Bronchial epithelial cell (primary cell): ENCODE data around the gene PAGR1. TPM values are rescaled to one million over a fixed set of nuclear protein-coding genes. Genes with fewer than 3 reads are reported as not detected.

Experiments
- DNase-seq: peaks from one replicate; pipeline ENCODE4 v3.0.0-alpha.2; 2010; ENCODE audit warnings: low read depth
- FAIRE-seq: peaks from 2 replicates; lab custom pipeline; 2011; peaks lifted over from hg19 to GRCh38; lab: Jason Lieb, UNC
- H3K27me3 ChIP-seq: 2 replicates; pipeline ENCODE4 v1.5.1; 2011; ENCODE audit warnings: low read length; ENCODE audit not compliant: control insufficient read depth, insufficient read depth
- H3K36me3 ChIP-seq: 2 replicates; pipeline ENCODE4 v1.5.1; 2011; ENCODE audit warnings: low read length; ENCODE audit not compliant: control insufficient read depth, insufficient read depth
- H3K4me3 ChIP-seq: 2 replicates; pipeline ENCODE4 v1.5.1; 2011; ENCODE audit warnings: mild to moderate bottlenecking, low read depth, low read length, control low read depth
- CTCF ChIP-seq: IDR thresholded peaks from 2 replicates; pipeline ENCODE4 v1.5.1; 2011; ENCODE audit warnings: mild to moderate bottlenecking, moderate library complexity, low read length, control low read depth, inconsistent platforms; ENCODE audit not compliant: insufficient read depth, severe bottlenecking
- total RNA-seq: library from RNA; depleted of rRNA; stranded (reverse); fragments of >200 nt; gene quantifications from 2 replicates; pipeline ENCODE4 v1.2.1, GENCODE V29; 2014

PAGR1 gene
- total RNA-seq, 1 donor from 2014 or later: 24.7 TPM

DNA sequence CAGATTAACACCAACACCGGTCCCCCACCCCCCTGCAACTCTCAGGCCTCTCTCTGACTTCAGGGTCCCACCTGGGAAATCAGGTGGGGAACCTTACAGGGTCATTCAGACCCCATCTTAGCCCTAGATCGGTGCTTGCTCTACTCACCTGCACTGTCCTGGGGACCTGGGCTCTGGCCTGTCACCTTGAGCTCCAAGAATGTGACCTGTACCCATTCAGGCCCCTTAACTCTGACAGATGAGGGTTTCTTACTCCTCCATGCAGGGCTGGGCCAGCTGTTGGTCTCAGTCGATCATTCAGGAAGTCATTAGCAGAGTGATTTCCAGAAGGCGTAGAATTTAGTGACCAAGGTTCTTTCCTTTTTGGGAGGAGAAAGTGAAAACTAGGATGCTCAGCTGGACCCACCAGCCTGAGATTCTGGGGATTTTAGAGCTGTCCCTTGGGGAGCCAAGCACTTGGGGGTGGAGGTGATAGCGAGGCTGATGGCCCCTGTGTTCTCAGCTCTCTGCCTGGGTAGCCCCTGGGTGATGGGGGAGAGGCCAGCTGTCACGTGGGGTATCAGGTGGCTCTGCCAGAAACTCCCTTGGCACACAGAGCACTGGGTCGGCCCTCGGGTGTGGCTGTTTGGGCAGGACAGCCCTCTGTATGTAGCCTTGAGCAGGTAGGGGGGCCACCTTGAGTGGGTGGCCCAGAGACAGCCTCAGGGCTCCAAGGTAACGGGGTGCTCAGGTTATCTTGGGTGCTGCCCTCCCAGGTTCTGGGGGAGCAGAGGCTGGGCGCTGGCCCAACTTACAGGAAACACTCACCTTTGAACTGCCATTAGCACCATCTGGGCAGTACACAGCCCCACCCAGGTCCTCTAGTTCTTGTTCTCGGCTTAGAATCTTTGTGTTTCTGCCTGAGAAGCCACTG, 5.0 kb downstream of the PAGR1 start:
- no peaks in the 10 kb centered on the region for H3K27me3 ChIP-seq
- FAIRE-seq (no peak), DNase-seq (peak; percentile 55)
- no peak for TF ChIP-seq CTCF
- H3K4me3 ChIP-seq: peak overlapping the region; percentile 51
- peaks cover 7% of the 10 kb centered on the region for H3K36me3 ChIP-seq

DNA sequence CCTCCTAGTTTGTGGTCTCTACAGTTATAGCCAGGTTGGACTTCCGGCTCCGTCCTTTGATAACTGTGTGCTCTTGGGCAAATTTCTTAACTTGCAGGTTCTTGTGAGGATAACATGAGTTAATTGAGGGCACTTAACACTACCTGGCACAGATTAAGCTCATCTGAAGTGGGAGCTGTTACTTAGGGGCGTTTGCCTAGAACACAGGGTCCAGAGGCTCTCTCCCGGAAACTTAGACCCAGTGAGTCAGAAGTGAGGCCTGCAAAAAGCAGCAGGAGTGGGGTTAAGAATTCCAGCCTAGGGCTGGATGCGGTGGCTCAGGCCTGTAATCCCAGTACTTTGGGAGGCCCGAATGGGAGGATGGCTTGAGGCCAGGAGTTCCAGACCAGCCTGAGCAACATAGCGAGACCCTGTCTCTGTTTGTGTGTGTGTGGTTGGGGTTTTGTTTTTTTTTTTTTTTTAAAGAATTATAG, 5.7 kb downstream of the PAGR1 start:
- Histone ChIP-seq H3K27me3 (no peaks in the 10 kb centered on the region), H3K4me3 (peak overlapping the region; percentile 51), H3K36me3 (peaks cover 9% of the 10 kb centered on the region)
- DNase-seq (peak; percentile 75), FAIRE-seq (no peak)
- no peak for TF ChIP-seq CTCF

DNA sequence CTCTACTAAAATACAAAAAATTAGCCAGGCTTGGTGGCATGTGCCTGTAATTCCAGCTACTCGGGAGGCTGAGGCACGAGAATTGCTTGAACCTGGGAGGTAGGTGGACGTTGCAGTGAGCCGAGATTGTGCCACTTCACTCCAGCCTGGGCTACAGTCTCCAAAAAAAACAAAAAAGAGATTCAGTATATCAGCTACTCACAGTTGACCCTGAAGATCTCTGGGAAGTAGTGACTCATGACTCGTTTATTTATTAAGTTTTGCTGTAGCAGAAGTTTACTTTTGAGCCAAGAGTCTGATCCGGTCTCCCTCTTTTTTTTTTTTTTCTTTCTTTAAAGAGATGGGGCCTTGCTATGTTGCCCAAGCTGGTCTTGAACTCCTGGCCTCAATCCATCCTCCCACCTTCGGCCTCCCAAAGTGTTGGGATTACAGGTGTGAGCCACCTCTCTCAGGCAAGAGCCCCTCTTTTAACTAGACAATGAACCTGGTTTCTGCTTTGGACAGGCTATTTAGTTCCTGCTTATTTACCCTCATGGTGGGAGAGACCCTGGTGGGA, 8.7 kb downstream of the PAGR1 start:
- H3K4me3 ChIP-seq: no peak overlapping the region
- no peak for FAIRE-seq

DNA sequence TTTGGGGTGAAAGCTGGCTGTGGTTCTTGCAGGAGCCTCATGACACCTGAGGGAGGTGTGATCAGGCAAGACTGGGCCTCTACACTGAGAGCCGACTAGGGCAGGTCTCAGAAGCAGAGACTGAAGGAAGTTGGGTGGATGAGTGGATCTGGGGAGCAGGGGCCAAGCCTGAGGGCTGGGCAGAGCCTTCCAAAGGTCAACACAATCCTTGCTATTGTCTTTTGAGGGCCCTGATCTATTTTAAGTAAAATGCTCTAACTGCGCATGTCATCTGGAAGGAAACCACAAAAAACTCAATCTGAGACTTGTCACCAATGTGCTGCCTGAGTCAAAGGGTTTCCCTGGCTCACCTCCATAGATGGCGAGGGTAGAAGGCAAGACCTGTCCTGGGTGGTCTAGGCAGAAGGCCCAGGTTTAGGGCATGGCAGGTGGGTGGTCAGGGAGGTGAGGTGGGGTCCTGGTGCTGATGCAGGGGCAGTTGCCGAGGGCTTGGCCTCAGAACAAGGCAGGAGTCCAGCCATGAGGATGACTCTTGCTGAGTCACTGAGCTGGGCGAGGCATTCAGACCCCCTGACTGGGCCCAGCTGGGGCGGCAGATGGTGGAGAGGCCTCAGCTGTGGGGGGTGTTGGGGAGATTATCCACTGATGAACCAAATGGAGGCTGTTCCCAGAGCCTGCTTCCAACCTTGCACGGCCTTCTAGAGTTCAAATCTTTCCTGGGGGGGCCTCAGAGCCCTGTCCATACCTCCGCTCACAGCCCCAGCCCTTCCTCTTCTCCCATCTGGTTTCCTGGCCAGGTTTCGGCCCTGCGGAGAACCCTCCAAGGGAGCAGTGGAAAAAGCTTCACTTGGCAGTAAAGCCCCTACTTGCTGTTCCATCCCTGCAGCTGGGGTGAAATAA, 9.4 kb downstream of the PAGR1 start:
- Histone ChIP-seq H3K36me3 (peaks cover 12% of the 10 kb centered on the region), H3K27me3 (no peaks in the 10 kb centered on the region), H3K4me3 (no peak overlapping the region)
- TF ChIP-seq CTCF: no peak
- no peak for FAIRE-seq
- peak; percentile 27 for DNase-seq

More for the DNA sequence above, 8.7 kb downstream of the PAGR1 start:
- peak; percentile 61 for DNase-seq
- TF ChIP-seq CTCF: no peak
- Histone ChIP-seq H3K36me3 (peaks cover 8% of the 10 kb centered on the region), H3K27me3 (no peaks in the 10 kb centered on the region)

DNA sequence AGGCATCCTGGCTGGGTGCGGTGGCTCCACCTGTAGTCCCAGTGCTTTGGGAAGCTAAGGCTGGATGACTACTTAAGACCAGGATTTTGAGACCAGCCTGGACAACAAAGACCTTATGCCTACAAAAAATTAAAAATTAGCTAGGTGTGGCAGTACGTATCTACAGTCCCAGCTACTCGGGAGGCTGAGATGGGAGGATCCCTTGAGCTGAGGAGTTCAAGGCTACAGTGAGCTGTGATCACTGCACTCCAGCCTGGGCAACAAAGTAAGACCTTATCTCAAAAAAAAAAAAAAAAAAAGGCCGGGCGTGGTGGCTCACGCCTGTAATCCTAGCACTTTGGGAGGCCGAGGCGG, 10.4 kb downstream of the PAGR1 start:
- no peak for FAIRE-seq
- TF ChIP-seq CTCF: no peak
- H3K36me3 ChIP-seq: peaks cover 14% of the 10 kb centered on the region

More for the DNA sequence above, 10.4 kb downstream of the PAGR1 start:
- H3K4me3 ChIP-seq: no peak overlapping the region
- H3K27me3 ChIP-seq: no peaks in the 10 kb centered on the region
- DNase-seq: no peak
